Gastrocnemius medialis (tissue), 4 donors: Measurements from ENCODE around the gene ZACN. TPM values are rescaled to one million over a fixed set of nuclear protein-coding genes. Genes with fewer than 3 reads are reported as not detected.

Source experiments
- ATAC-seq, 2 donors: fragments of 150-250 bp; one replicate each; pipeline ENCODE4 v1.9.1; 2016
- DNase-seq, 2 donors: peaks; one replicate each; pipeline ENCODE4 v3.0.0-alpha.2; 2019
- H3K27ac ChIP-seq, 4 donors: fragments of 200-600 bp; sonication (generic); 1 replicate in 1 of 4; 2 replicates in 3 of 4; pipeline ENCODE4 v1.5.1; 2016 to 2018; ENCODE audit warnings: mild to moderate bottlenecking in 2 of 4, moderate library complexity in 1 of 4
- H3K27me3 ChIP-seq, 3 donors: fragments of 200-600 bp; sonication (generic) in 2 of 3; 1 replicate in 1 of 3; 2 replicates in 2 of 3; pipeline versions ENCODE4 v1.5.1 to v1.6.0; 2016 to 2019; ENCODE audit warnings: mild to moderate bottlenecking in 1 of 3, moderate library complexity in 1 of 3
- H3K36me3 ChIP-seq, 2 donors: fragments of 200-600 bp; sonication (generic) in 1 of 2; one replicate each; pipeline ENCODE4 v1.5.1; 2017 to 2018
- H3K4me1 ChIP-seq, 2 donors: fragments of 200-600 bp; sonication (generic) in 1 of 2; one replicate each; pipeline ENCODE4 v1.5.1; 2016 to 2017; ENCODE audit warnings: mild to moderate bottlenecking in 2 of 2
- H3K4me3 ChIP-seq, 4 donors: fragments of 200-600 bp; sonication (generic) in 3 of 4; 1 replicate in 1 of 4; 2 replicates in 3 of 4; pipeline ENCODE4 v1.5.1; 2016 to 2019; ENCODE audit warnings: mild to moderate bottlenecking in 2 of 4
- H3K9me3 ChIP-seq, 3 donors: fragments of 200-600 bp; sonication (generic) in 2 of 3; 1 replicate in 1 of 3; 2 replicates in 2 of 3; pipeline ENCODE4 v1.5.1; 2016 to 2019
- CTCF ChIP-seq, 5 experiments: fragments of 450-650 bp in 3 of 5; fragments of 200-600 bp in 2 of 5; sonication (generic) in 2 of 5; IDR thresholded peaks in 4 of 5; conservative IDR thresholded peaks in 1 of 5; 1 replicate in 4 of 5; 2 replicates in 1 of 5; pipeline ENCODE4 v1.5.1; 2016 to 2019; ENCODE audit warnings: antibody characterized with exemption in 5 of 5, mild to moderate bottlenecking in 3 of 5, moderate library complexity in 3 of 5
- POLR2A ChIP-seq, 2 donors: fragments of 450-650 bp; IDR thresholded peaks; one replicate each; pipeline ENCODE4 v1.6.1; 2017; ENCODE audit warnings: antibody characterized with exemption in 2 of 2, mild to moderate bottlenecking in 2 of 2, moderate library complexity in 2 of 2
- in situ Hi-C, 4 donors: fragments of 200-750 bp; cut with MboI; loops; one replicate each; pipeline versions ENCODE4 v1.15.0 to v1.8.0; 2017; ENCODE audit warnings: low sequenced_read_pairs in 4 of 4
- intact Hi-C: fragments of 100-400 bp; cut with DNase I; formaldehyde crosslinking; loops from one replicate; pipeline ENCODE4 v1.15.1; 2023; ENCODE audit warnings: low total_unique reads
- total RNA-seq, 4 donors: library from RNA; depleted of rRNA; stranded (reverse); fragments of >200 nt; gene quantifications; one replicate each; pipeline versions ENCODE4 v1.1.0 to v1.2.3, GENCODE V29; 2016

The ZACN gene
- total RNA-seq, 4 donors from 2014 or later: not detected

- H3K4me3 ChIP-seq: no peak overlapping the region
- H3K27me3 ChIP-seq: no peaks in the 10 kb centered on the region
- DNase-seq (no peak), ATAC-seq (no peak)
- TF ChIP-seq POLR2A (IDR thresholded peaks at IDR 0.05) (no peak), CTCF (IDR thresholded peaks at IDR 0.05 in 4 of 5, conservative IDR thresholded peaks at IDR 0.05 in 1 of 5) (no peak)
- peaks cover 3% of the 10 kb centered on the region in 2 donors for H3K4me1 ChIP-seq
- in situ Hi-C loops: loop anchor here in 2 of 4 donors (5.0 to 10.0 kb wide), 2 partner anchors 174 to 177 kb away; no protein-coding TSS in a partner anchor
- H3K27ac ChIP-seq: no peak overlapping the region
- no peaks in the 10 kb centered on the region for H3K36me3 ChIP-seq
- intact Hi-C loops: loop anchor here (1.0 to 10.0 kb wide), 4 partner anchors 60 to 284 kb away; no protein-coding TSS in a partner anchor
- no peaks in the 10 kb centered on the region for H3K9me3 ChIP-seq
Measured at GRCh38 chr17:76120658-76121008, 41.7 kb downstream of the ZACN start.

- no peaks in the 10 kb centered on the region for H3K36me3 ChIP-seq
- intact Hi-C loops: loop anchor here (1.0 to 10.0 kb wide), 4 partner anchors 59 to 283 kb away; no protein-coding TSS in a partner anchor
Measured at GRCh38 chr17:76121932-76122430, 43.0 kb downstream of the ZACN start.

GRCh38 chr17:76122431-76123190, 43.6 kb downstream of the ZACN start:
- H3K36me3 ChIP-seq: no peaks in the 10 kb centered on the region
- H3K9me3 ChIP-seq: no peaks in the 10 kb centered on the region
- no peak for DNase-seq
- ATAC-seq: no peak
- TF ChIP-seq POLR2A (IDR thresholded peaks at IDR 0.05): no peak
- TF ChIP-seq CTCF (IDR thresholded peaks at IDR 0.05 in 4 of 5, conservative IDR thresholded peaks at IDR 0.05 in 1 of 5): no peak
- intact Hi-C loops (loop anchor here (10.0 kb wide), 1 partner anchor 282 kb away; no protein-coding TSS in a partner anchor), in situ Hi-C loops (loop anchor here in 2 of 4 donors (5.0 to 10.0 kb wide), 2 partner anchors 172 to 175 kb away; no protein-coding TSS in a partner anchor)
- H3K27me3 ChIP-seq: no peaks in the 10 kb centered on the region
- no peak overlapping the region for H3K27ac ChIP-seq
- H3K4me1 ChIP-seq: peaks cover 3% of the 10 kb centered on the region in 2 donors
- H3K4me3 ChIP-seq: no peak overlapping the region

More at GRCh38 chr17:76121932-76122430, 43.0 kb downstream of the ZACN start:
- Histone ChIP-seq H3K4me3 (peak overlapping the region; percentile 28 to 50 (median 42)), H3K27ac (peak overlapping the region in 2 of 4 donors; percentile 10 to 39), H3K9me3 (no peaks in the 10 kb centered on the region), H3K4me1 (peaks cover 3% of the 10 kb centered on the region in 2 donors), H3K27me3 (no peaks in the 10 kb centered on the region)
- in situ Hi-C loops: loop anchor here in 2 of 4 donors (5.0 to 10.0 kb wide), 2 partner anchors 173 to 175 kb away; no protein-coding TSS in a partner anchor
- no peak for DNase-seq
- ATAC-seq: peak; percentile 24 to 44
- TF ChIP-seq POLR2A (IDR thresholded peaks at IDR 0.05): no peak
- TF ChIP-seq CTCF (IDR thresholded peaks at IDR 0.05 in 4 of 5, conservative IDR thresholded peaks at IDR 0.05 in 1 of 5): no peak

- no peak for DNase-seq
- H3K4me1 ChIP-seq: peaks cover 3% of the 10 kb centered on the region in 2 donors
- H3K27ac ChIP-seq: no peak overlapping the region
- no peaks in the 10 kb centered on the region for H3K27me3 ChIP-seq
- H3K36me3 ChIP-seq: no peaks in the 10 kb centered on the region
- TF ChIP-seq POLR2A (IDR thresholded peaks at IDR 0.05) (no peak), CTCF (IDR thresholded peaks at IDR 0.05 in 4 of 5, conservative IDR thresholded peaks at IDR 0.05 in 1 of 5) (no peak)
- intact Hi-C loops: loop anchor here (10.0 kb wide), 1 partner anchor 282 kb away; no protein-coding TSS in a partner anchor
- in situ Hi-C loops: loop anchor here in 2 of 4 donors (5.0 to 10.0 kb wide), 2 partner anchors 172 to 174 kb away; no protein-coding TSS in a partner anchor
- H3K4me3 ChIP-seq: no peak overlapping the region
- H3K9me3 ChIP-seq: no peaks in the 10 kb centered on the region
- no peak for ATAC-seq
Measured at GRCh38 chr17:76123191-76123499, 44.2 kb downstream of the ZACN start.
